Eye (tissue), 1 donor: Measurements from ENCODE around the gene TRPC4.
"Not testable (repeated sequence)": the region's sequence is repeated elsewhere in the genome, so short reads cannot be mapped to it uniquely, and the experiment has no call there.

Experiments used
- DNase-seq: peaks from one replicate; pipeline ENCODE4 v3.0.0-alpha.2; 2015

The TRPC4 gene

GRCh38 chr13:37816276-37816675 is 53.3 kb downstream of the TRPC4 start:
- no peak for DNase-seq

DNA sequence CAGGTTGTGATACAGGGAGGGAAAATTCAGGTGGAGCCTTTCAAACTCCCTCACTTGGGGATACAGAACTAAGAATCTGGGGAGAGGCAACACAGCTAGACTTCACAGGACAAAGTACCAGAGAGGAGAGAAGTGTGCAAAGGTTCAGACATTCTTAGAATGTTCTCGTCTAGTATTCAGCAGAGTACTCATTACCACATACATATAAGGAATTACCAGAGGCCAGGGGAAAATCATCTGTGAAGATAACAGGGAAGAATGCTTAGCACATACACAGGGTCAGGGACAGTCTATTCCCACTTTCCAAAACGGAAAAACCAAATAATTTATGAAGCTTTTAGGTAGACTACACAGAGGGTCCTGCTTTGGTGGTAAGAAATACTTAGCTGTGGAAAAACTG is 58.1 kb downstream of the TRPC4 start:
- DNase-seq: no peak

- no peak for DNase-seq
Observed at GRCh38 chr13:37806666-37807065, 62.9 kb downstream of the TRPC4 start.

GRCh38 chr13:37797631-37798030 is 71.9 kb downstream of the TRPC4 start:
- no peak for DNase-seq

DNA sequence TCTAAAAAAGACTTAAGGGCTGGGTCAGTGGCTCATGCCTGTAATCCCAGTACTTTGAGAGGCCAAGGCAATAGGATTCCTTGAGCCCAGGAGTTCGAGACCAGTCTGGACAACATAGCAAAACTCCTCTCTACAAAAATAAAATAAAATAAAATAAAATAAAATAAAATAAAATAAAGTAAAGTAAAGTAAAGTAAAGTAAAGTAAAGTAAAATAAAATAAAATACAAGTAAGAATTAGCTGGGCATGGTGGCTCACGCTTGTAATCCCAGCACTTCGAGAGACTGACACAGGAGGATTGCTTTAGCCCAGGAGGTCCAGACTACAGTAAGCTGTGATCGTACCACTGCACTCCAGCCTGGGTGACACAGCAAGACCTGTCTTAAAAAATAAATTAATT is 72.8 kb downstream of the TRPC4 start:
- DNase-seq: not testable (repeated sequence)

DNA sequence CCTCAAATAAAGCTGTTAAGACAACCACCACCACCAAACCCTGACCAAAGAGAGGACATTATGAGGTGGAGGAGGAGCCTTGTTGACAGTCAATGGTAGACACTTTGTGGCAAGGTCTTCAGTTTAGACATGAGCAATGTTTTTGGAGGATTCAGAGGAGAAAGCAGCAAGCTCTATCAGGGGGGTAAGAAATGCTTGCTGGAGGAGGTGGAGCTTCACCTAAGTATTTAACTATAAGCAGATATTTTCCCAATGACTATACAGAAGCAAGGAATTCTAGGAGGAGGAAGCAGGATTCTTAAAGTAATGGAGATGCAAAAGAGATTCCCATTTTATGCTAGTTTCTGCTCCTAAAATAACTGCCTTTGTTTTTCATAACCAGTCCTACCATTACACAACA is 74.2 kb downstream of the TRPC4 start:
- DNase-seq: no peak

DNA sequence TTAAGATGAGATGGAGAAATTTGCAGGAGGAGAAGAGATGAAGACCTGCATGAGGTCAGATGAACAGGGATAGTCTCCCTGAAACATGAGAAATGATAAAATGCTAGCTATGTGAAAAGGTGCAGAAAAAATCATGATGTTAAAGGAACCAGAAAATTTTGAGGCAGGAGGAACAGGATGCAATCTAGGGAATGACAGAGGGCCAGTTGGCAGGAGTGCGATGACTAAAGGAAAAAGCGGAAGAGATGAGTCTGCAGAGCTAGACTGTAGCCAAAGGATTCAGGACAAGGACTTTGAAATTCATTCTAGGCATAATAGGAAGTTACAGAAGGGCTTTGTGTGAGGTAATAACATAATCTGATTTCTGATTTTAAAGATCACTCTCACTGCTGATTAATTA is 77.9 kb downstream of the TRPC4 start:
- DNase-seq: no peak

- no peak for DNase-seq
Observed at GRCh38 chr13:37788346-37788745, 81.2 kb downstream of the TRPC4 start.

DNA sequence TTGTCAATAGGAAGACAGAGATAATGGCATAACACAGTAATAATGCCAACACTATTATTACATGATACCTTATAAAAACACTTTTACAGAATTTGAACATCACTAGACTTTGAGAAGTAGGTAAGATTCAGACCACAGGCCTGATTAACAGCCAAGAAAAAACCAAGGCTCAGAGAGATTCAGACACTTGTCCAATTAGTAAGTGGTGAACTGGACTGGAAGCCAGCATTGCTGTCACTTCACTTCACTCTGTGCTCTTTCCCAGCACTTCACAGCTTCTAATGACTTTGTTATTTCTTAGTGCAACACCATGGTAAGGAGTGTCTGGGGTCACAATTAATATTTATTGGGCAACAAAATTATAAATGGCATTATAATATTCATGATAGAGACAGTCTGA is 91.9 kb downstream of the TRPC4 start:
- no peak for DNase-seq

DNA sequence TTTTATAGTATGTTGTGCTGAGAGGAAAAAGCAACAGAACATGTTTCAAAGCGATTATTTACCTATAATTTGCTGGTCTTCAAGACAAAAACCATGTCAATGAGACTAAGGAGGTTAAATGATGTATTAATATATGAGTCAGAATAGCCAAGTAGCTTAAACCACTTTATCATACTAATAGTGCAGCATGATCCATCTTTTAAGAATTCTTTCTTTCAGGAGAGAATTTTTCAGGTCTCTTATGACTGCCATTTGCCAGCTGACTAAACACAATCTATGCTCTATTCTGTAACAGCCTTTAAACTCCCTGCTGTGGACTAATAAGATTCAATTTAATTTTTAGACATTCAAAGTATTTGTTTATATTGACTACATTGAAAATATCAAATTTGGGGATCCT is 93.7 kb downstream of the TRPC4 start:
- no peak for DNase-seq

DNA sequence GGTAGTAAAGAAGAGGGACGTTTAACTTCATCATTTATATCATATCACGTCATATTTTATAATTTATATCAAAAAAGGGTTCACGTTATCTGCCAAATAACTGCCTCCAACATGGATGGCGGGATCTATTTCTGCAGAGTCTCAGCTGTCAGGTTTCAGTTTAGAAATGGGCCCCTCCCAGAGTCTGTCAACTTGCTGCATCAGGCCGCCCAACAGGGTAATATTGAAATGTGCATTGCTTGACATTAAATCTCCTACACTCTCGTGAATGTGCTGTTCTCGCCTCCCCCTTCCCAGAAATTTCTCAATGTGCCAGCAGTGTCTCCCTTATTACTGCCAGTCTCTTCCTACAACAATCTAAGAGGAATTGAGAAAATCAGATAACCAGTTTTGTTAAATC is 96.9 kb downstream of the TRPC4 start:
- DNase-seq: no peak

DNA sequence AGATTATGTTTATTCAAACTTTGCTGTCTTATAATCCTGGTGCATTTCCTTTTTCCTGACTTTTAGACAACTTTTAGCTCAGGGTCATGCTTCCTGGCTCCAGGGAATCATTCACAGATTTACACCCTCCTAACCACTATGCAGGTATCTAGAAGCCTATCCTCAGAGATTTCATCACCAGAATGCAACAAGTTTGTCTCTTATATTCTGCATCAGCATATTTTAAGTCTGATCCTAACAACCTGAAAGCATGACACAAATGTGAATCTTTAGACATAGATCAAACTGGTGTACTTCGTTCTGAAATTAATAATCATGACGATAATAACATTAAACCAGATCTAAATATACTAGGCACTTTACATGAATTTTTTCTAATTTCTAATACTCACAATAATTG is 100.0 kb downstream of the TRPC4 start:
- DNase-seq: no peak

DNA sequence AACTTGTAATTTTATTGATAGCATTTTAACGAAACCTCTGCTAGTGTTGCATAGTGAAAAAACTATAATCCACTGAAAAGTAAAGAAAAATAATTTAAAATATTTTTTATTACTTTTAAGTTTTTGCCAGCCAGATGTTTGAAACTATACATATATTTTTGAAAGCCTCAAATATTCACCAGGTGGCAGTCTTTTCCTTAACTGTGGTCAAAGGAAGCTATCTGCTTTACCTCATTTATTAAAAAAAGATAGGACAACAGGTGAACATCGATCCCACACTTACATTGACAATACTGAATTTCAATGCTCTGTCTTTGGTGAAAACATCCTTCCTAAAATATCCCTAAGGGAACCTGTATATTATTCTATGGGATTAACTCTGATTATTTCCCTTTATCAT is 100.5 kb downstream of the TRPC4 start:
- no peak for DNase-seq

DNA sequence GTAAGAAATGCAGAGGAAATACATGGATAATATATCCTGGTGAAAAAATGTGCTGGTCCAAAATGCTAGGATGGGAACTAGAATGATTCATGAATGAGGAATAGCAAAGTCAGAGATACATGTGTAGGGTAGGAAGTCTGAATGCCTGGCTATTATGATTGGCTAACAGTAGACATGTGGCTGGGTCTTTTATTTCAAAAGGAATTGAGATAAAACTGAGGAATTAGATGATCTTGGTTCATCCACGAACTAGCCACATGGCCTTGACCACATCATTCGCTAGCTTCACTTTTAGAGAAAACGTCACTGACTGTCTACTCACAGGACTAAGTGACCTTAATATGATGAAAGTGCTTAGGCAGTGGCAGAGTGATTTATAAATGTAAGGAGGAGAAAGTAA is 103.1 kb downstream of the TRPC4 start:
- no peak for DNase-seq

GRCh38 chr13:37755349-37755748 is 114.2 kb downstream of the TRPC4 start:
- DNase-seq: no peak

DNA sequence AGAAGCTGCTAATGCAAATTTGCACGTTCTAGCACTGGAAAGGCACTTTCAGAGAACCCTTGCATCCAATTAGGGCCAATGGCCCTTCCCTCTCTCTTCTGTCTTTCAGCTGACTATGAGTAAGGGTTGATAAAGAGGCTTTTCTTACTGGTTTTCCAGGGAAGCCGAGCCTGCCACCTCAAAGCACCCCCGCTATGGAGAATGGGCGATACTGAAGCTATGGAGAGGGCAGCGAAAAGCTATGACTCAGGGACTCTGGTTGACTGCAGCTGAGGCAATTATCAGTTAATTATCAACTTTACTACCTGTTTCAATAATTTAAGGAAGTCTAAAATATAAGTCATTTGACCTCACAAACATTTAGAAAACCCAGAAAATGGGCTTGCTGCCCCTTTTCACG is 115.8 kb downstream of the TRPC4 start:
- no peak for DNase-seq

- no peak for DNase-seq
Observed at GRCh38 chr13:37752146-37752545, 117.4 kb downstream of the TRPC4 start.

GRCh38 chr13:37751025-37751424 is 118.5 kb downstream of the TRPC4 start:
- no peak for DNase-seq

- DNase-seq: no peak
Observed at GRCh38 chr13:37748913-37749312, 120.7 kb downstream of the TRPC4 start.

- peak; percentile 14 for DNase-seq
Observed at GRCh38 chr13:37747071-37747612, 122.4 kb downstream of the TRPC4 start.

- DNase-seq: no peak
Observed at GRCh38 chr13:37741536-37741935, 128.0 kb downstream of the TRPC4 start.

DNA sequence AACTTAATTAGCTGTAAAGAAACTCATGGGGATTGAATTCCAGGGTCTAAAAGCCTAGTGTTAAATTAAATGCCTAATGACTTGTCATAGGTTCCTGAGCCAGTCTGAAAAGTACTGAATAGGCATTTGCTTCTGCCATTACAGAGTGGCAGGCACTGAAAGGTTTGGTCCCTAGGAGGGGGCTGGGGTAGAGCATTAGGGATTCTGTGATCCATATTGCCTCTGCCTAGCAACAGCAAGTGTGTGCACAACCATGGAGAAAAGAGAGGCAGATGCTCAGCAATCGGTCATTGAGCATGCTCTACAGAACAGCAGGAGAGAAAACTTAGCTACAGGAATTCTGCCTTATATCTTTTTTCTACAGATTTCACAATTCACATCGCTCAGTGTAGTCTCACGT is 133.5 kb downstream of the TRPC4 start:
- peak; percentile 38 for DNase-seq

DNA sequence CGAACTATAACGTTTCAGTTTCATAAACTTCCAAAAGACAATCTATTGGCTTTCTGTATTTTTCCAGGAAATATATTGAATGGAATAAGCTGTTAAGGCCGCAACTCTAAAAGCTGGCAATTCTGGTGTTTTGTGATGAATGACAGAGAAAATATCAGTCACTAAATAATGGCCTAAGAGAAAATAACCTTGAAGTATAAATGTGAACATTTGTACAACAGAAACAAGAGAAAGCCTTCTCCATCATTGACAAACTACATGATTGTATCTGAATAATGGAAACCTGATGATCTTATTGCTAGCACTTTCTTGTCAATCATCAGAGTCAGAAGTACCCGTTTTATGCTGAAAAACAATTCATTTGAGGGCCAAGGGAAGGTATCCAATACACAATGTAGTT is 134.3 kb downstream of the TRPC4 start:
- no peak for DNase-seq

DNA sequence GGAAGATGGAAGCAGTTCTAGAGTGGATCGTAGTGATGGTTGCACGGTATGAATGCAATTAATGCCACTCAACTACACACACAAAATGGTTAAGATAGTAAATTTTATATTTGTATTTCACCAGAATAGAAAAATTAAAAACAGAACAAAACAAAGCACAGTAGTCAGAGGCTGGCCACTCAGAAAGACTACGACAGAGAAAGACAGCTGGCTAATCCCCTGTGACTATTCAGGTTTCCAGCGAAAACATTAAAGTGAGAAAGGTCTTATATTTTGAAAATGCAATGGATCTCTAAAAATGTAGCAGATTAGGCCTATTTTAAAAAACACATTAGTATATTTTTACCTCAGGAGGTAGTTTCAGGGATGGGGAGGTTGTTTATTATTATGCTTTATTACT is 139.7 kb downstream of the TRPC4 start:
- DNase-seq: no peak

- no peak for DNase-seq
Observed at GRCh38 chr13:37716420-37717195, 153.0 kb downstream of the TRPC4 start.
